GM11168 (cell line): Measurements from ENCODE around the gene GABRP.
"Not testable (repeated sequence)": the region's sequence is repeated elsewhere in the genome, so short reads cannot be mapped to it uniquely, and the experiment has no call there.

Experiments used
- in situ Hi-C: fragments of 300-500 bp; cut with MboI; formaldehyde crosslinking; loops from one replicate; pipeline ENCODE4 v1.12.0; 2022; ENCODE audit warnings: low sequenced_read_pairs; ENCODE audit not compliant: unreplicated experiment

GABRP gene

GRCh38 chr5:170785416-170785815 lies 1.9 kb downstream of the GABRP start:
- in situ Hi-C loops, result no loop called here

DNA sequence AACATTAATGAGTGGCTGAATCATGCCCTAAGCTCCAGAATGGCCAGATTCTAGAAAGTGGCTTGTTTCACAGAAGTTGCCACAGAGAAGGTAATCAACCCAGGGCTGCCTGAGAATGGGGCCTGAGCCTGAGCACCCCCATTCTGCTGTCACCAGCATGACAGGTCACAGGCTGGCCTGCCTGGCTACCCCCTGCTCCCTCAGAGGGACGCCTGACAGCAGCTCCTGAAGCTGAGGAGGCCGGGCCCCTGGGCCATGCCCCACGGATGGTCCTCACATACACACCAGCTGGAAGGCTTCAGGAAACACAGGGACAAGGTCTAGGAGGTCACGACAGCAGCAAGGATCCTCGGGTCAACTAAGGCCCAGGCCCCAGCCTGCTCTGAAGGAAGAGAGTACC lies 3.7 kb downstream of the GABRP start:
- in situ Hi-C loops, result no loop called here

DNA sequence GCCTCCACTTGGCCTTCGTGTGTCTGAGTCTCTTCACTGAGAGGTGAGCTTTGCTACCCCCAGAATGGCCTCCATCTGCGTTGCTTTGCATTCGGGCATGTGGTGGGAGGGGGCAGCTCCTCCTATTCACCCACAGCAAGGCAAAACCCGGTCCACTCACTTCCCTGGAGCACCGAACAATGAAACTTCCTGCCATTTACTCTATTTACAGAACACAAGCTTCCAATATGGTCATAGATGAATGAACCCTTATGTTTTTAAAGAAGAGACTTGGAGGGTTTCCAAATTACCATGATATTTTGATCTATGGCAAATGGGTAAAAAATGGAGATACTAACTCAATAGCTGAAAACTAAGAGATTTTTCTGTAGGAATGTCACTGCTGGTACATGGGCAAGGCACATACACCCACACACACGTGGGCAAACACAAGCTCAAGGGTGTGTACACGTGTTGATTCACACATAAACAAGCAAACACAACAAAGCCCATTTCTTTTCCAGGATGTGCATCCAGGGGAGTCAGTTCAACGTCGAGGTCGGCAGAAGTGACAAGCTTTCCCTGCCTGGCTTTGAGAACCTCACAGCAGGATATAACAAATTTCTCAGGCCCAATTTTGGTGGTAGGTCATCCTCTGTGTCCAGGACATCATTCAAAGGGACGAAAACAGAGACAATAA lies 5.2 kb downstream of the GABRP start:
- in situ Hi-C loops, result no loop called here

- in situ Hi-C loops, result no loop called here
Observed at GRCh38 chr5:170791325-170791954, 7.9 kb downstream of the GABRP start.

GRCh38 chr5:170792878-170793277 lies 9.4 kb downstream of the GABRP start:
- in situ Hi-C loops, result no loop called here

GRCh38 chr5:170795154-170795553 lies 11.6 kb downstream of the GABRP start:
- in situ Hi-C loops, result no loop called here

DNA sequence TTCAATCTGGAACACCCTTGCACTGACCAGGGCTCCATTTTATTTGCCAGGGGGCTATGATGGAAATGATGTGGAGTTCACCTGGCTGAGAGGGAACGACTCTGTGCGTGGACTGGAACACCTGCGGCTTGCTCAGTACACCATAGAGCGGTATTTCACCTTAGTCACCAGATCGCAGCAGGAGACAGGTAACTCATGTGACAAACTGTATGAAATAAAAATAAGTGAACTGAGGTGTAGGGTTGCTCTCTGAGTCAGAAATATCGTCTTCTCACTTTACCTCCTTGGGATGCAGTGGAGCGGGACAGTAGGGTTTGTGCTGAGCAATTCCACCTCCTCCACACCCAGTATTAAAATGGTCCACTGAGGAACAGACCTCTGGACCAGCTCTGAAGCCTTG lies 22.1 kb downstream of the GABRP start:
- in situ Hi-C loops, result no loop called here

GRCh38 chr5:170809551-170809950 lies 26.0 kb downstream of the GABRP start:
- in situ Hi-C loops, result no loop called here

- in situ Hi-C loops, result no loop called here
Observed at GRCh38 chr5:170811719-170812118, 28.2 kb downstream of the GABRP start.

DNA sequence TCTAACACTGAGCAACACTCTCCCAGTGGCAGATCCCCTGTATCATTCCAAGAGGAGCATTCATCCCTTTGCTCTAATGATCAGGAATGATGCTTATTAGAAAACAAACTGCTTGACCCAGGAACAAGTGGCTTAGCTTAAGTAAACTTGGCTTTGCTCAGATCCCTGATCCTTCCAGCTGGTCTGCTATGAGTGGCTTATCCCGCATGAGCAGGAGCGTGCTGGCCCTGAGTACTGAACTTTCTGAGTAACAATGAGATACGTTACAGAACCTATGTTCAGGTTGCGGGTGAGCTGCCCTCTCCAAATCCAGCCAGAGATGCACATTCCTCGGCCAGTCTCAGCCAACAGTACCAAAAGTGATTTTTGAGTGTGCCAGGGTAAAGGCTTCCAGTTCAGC lies 29.7 kb downstream of the GABRP start:
- in situ Hi-C loops, result no loop called here

GRCh38 chr5:170817195-170817594 lies 33.7 kb downstream of the GABRP start:
- in situ Hi-C loops, result no loop called here

DNA sequence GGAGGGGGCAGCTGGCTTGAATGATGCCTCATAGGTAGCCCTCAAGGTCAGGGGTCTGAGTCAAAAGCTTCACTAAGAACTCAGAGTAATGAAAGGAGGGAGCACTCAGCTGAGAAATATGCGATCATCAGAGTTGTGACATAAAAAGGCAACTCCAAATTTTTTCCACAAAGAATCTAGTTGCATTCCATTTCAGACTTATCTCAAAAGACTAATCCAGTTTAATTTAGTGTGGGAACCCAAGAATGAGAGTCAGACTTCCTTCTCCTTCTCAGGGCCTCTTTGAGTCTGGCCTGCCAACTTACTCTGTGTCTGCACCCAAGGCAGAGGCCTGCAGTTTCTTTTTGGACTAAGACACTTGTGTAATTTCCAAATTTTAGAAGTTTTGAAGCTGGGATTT lies 34.7 kb downstream of the GABRP start:
- in situ Hi-C loops, result no loop called here

GRCh38 chr5:170819824-170820223 lies 36.3 kb downstream of the GABRP start:
- in situ Hi-C loops, result no loop called here

- in situ Hi-C loops, result no loop called here
Observed at GRCh38 chr5:170821257-170821800, 37.8 kb downstream of the GABRP start.

- in situ Hi-C loops, result no loop called here
Observed at GRCh38 chr5:170826117-170826516, 42.6 kb downstream of the GABRP start.

- in situ Hi-C loops, result no loop called here
Observed at GRCh38 chr5:170832241-170832640, 48.7 kb downstream of the GABRP start.

DNA sequence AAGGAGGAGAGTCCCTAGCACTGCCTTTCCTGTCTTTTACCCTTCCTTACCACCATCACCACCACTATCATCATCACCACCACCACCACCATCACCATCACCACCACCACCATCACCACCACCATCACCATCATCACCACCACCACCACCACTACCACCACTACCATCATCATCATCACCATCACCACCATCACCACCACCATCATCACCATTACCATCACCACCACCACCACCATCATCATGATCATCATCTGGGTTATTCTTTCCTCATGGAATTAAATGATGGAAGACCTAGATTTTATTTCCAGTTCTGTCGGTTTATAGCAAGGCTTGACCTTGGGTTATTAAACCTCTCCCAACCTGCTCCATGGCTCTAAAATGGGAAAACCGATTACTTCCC lies 50.5 kb downstream of the GABRP start:
- in situ Hi-C loops, result not testable (repeated sequence)

GRCh38 chr5:170836226-170836625 lies 52.7 kb downstream of the GABRP start:
- in situ Hi-C loops, result no loop called here

DNA sequence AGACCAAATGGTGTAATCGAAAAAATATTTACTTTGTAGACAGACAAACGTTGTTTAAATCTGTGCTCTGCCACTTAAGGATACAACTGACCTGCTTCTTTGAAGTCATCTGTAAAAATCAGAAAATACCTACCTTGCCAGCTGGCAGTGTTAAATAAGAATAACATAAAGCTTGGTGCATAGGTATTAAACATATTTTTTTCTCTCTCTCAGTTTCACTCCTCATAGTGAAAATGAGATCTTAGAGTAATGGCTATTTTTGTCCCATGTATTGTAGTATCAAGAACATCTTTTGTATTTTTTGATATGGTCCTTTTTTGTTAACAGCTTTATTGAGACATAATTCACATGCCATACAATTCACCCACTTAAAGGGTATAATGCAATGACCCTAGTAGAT lies 60.3 kb downstream of the GABRP start:
- in situ Hi-C loops, result no loop called here

- in situ Hi-C loops, result no loop called here
Observed at GRCh38 chr5:170844651-170845050, 61.1 kb downstream of the GABRP start.

DNA sequence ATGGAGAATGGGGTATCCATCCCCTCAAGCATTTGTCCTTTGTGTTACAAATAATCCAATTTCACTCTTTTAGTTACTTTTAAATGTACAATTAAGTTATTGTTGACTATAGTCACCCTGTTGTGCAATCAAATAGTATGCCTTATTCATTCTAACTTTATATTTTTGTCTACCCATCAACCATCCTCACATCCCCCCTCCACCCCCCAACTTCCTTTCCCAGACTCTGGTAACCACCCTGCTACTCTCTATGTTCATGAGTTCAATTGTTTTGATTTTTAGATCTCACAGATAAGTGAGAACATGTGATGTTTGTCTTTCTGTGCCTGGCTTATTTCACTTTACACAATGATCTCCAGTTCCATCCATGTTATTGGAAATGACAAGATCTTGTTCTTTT lies 62.9 kb downstream of the GABRP start:
- in situ Hi-C loops, result no loop called here

GRCh38 chr5:170846846-170847245 lies 63.3 kb downstream of the GABRP start:
- in situ Hi-C loops, result no loop called here
